HG03095 (cell line): ENCODE results near the gene OPCML.

Experiments
- ATAC-seq: cut with Tn5 transposase; IDR thresholded peaks from one replicate; pipeline ENCODE4 v1.9.1; 2021; ENCODE audit warnings: moderate library complexity; ENCODE audit not compliant: unreplicated experiment

The OPCML gene

GRCh38 chr11:132472411-132473172, 1059.7 kb downstream of the OPCML start:
- ATAC-seq: no peak

- no peak for ATAC-seq
These were observed 1060.8 kb downstream of the OPCML start for GRCh38 chr11:132471466-132471865.

GRCh38 chr11:132466983-132467382, 1065.3 kb downstream of the OPCML start:
- ATAC-seq: no peak

- ATAC-seq: no peak
These were observed 1067.4 kb downstream of the OPCML start for GRCh38 chr11:132464939-132465338.

- ATAC-seq: no peak
These were observed 1068.3 kb downstream of the OPCML start for GRCh38 chr11:132464003-132464342.

- ATAC-seq: no peak
These were observed 1068.9 kb downstream of the OPCML start for GRCh38 chr11:132463295-132464002.

GRCh38 chr11:132459736-132460135, 1072.6 kb downstream of the OPCML start:
- ATAC-seq: no peak

GRCh38 chr11:132457445-132457844, 1074.9 kb downstream of the OPCML start:
- no peak for ATAC-seq

- ATAC-seq: no peak
These were observed 1075.5 kb downstream of the OPCML start for GRCh38 chr11:132456751-132457328.

GRCh38 chr11:132455044-132455443, 1077.3 kb downstream of the OPCML start:
- ATAC-seq: no peak

GRCh38 chr11:132453406-132453805, 1078.9 kb downstream of the OPCML start:
- no peak for ATAC-seq

GRCh38 chr11:132452616-132453015, 1079.7 kb downstream of the OPCML start:
- ATAC-seq: no peak

GRCh38 chr11:132451942-132452601, 1080.2 kb downstream of the OPCML start:
- no peak for ATAC-seq

GRCh38 chr11:132450631-132451030, 1081.7 kb downstream of the OPCML start:
- no peak for ATAC-seq

- no peak for ATAC-seq
These were observed 1083.8 kb downstream of the OPCML start for GRCh38 chr11:132448334-132448995.

GRCh38 chr11:132447761-132448160, 1084.5 kb downstream of the OPCML start:
- ATAC-seq: no peak

GRCh38 chr11:132445859-132446291, 1086.4 kb downstream of the OPCML start:
- no peak for ATAC-seq

GRCh38 chr11:132444911-132445310, 1087.4 kb downstream of the OPCML start:
- no peak for ATAC-seq

GRCh38 chr11:132439711-132440255, 1092.5 kb downstream of the OPCML start:
- no peak for ATAC-seq

GRCh38 chr11:132438418-132438817, 1093.9 kb downstream of the OPCML start:
- ATAC-seq: no peak
